ENCODE data around the gene C1QTNF2. TPM values are rescaled to one million over a fixed set of nuclear protein-coding genes. Genes with fewer than 3 reads are reported as not detected.

Gene C1QTNF2
- total and polyA plus RNA-seq, 10 of the 15 experiments (the other 5 are each of a cell fraction or from before 2014, with no cell fraction given): not detected

DNA sequence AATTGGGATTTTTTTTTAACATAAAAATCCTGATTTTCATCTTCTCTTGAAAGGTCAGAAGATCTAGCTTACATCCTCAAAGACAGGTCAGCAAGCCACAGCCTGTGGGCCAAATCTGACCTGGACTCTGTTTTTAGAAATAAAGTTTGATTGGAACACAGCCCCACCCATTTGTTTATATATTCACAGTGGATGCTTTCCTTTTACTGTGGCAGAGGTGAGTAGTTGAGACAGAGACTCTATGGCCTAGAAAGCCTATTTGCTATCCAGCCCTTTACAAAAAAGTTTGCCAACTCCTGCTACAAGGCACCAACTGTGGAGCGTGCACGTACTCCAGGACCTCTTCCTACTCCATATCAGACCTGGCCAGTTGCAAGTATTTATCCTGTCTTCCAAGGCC lies 44.7 kb downstream of the C1QTNF2 start:
- POLR2A ChIA-PET: no interaction called here
- H2AFZ ChIP-seq (ENCODE audit: control insufficient read depth, low read depth, low read length): no peak overlapping the region
- H3K27me3 ChIP-seq (replicated peaks in 1 of 2; ENCODE audit: control insufficient read depth in 2 of 2, insufficient read depth in 2 of 2, low read length in 1 of 2): no peaks in the 10 kb centered on the region; a peak in 1 of 4 replicates
- ATAC-seq (no peak), DNase-seq (ENCODE audit: low read depth, low spot score) (no peak), FAIRE-seq (no peak)
- H3K9me3 ChIP-seq (replicated peaks; ENCODE audit: control insufficient read depth, insufficient read depth, low read length): no peaks in the 10 kb centered on the region
- intact Hi-C loops (cut with micrococcal nuclease; ENCODE audit: unreplicated experiment) (no loop called here), in situ Hi-C loops (cut with MboI) (no loop called here)
- no TSS peak for BruUV-seq (replicated peaks)
- no peaks in the 10 kb centered on the region for H3K4me1 ChIP-seq (ENCODE audit: control insufficient read depth, insufficient read depth, low read length)
- RAD21 ChIA-PET (ENCODE audit: unreplicated experiment): no interaction called here
- CTCF ChIA-PET: interaction anchor here (0.9 kb wide), 1 partner anchor 304 kb away, joined by 4 read pairs; no protein-coding TSS in a partner anchor
- TF ChIP-seq ATF2 (IDR thresholded peaks at IDR 0.05; ENCODE audit: low read length): no peak
- no peak for TF ChIP-seq KLF5 (IDR thresholded peaks at IDR 0.05; ENCODE audit: partially characterized antibody)
- TF ChIP-seq BHLHE40 (IDR thresholded peaks at IDR 0.05; ENCODE audit: borderline replicate concordance in 1 of 2, low read depth in 2 of 2, low read length in 1 of 2): no peak
- no peak for TF ChIP-seq IKZF2 (IDR thresholded peaks at IDR 0.05)
- TF ChIP-seq, protein P1, sequence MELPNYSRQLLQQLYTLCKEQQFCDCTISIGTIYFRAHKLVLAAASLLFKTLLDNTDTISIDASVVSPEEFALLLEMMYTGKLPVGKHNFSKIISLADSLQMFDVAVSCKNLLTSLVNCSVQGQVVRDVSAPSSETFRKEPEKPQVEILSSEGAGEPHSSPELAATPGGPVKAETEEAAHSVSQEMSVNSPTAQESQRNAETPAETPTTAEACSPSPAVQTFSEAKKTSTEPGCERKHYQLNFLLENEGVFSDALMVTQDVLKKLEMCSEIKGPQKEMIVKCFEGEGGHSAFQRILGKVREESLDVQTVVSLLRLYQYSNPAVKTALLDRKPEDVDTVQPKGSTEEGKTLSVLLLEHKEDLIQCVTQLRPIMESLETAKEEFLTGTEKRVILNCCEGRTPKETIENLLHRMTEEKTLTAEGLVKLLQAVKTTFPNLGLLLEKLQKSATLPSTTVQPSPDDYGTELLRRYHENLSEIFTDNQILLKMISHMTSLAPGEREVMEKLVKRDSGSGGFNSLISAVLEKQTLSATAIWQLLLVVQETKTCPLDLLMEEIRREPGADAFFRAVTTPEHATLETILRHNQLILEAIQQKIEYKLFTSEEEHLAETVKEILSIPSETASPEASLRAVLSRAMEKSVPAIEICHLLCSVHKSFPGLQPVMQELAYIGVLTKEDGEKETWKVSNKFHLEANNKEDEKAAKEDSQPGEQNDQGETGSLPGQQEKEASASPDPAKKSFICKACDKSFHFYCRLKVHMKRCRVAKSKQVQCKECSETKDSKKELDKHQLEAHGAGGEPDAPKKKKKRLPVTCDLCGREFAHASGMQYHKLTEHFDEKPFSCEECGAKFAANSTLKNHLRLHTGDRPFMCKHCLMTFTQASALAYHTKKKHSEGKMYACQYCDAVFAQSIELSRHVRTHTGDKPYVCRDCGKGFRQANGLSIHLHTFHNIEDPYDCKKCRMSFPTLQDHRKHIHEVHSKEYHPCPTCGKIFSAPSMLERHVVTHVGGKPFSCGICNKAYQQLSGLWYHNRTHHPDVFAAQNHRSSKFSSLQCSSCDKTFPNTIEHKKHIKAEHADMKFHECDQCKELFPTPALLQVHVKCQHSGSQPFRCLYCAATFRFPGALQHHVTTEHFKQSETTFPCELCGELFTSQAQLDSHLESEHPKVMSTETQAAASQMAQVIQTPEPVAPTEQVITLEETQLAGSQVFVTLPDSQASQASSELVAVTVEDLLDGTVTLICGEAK (IDR thresholded peaks at IDR 0.05; ENCODE audit: borderline replicate concordance): no peak
- no peak for TF ChIP-seq CREM (IDR thresholded peaks at IDR 0.05; ENCODE audit: low read depth)
- TF ChIP-seq MYC (IDR thresholded peaks at IDR 0.05; ENCODE audit: insufficient read depth, insufficient read length, insufficient replicate concordance, low read length, severe bottlenecking): no peak
- TF ChIP-seq SPI1 (IDR thresholded peaks at IDR 0.05; ENCODE audit: borderline replicate concordance, insufficient read depth, low read depth, low read length): no peak
- SMC1A ChIA-PET (ENCODE audit: uncharacterized antibody, unreplicated experiment): interaction anchor here (1.6 kb wide), 1 partner anchor 17 kb away, joined by 5 read pairs; no protein-coding TSS in a partner anchor
- WGBS (ENCODE audit: insufficient coverage, insufficient replicate concordance, low lambda C conversion rate, missing lambda C conversion rate): 77% methylated on average over 2 of the region's 2 CpGs
- H3K79me2 ChIP-seq (ENCODE audit: control insufficient read depth, insufficient read depth, low read length): no peaks in the 10 kb centered on the region
- no peak overlapping the region for H3K27ac ChIP-seq (ENCODE audit: control insufficient read depth, insufficient read depth)
- H3K4me2 ChIP-seq (ENCODE audit: control insufficient read depth, insufficient read depth): no peak overlapping the region
- no peaks in the 10 kb centered on the region for H3K36me3 ChIP-seq (ENCODE audit: control insufficient read depth in 2 of 2, insufficient read depth in 2 of 2, low read length in 1 of 2)
- no peak overlapping the region for H3K9ac ChIP-seq (ENCODE audit: control insufficient read depth, insufficient read depth, low read length)
- no peaks in the 10 kb centered on the region for H4K20me1 ChIP-seq (ENCODE audit: control insufficient read depth, insufficient read depth)
- H3K4me3 ChIP-seq: no peak overlapping the region

All from GM12878 (cell line).